B cell (primary cell): Measurements from ENCODE around the gene PTBP3.

Experiments used
- EZH2 ChIP-seq: IDR thresholded peaks from 2 replicates; pipeline ENCODE4 v1.6.1; 2012; ENCODE audit warnings: borderline replicate concordance, low read depth, mild to moderate bottlenecking, moderate library complexity, low read length; ENCODE audit not compliant: insufficient read depth, poor library complexity, severe bottlenecking
- TF ChIP-seq, protein P1 (sequence below): fragments of 200-600 bp; IDR thresholded peaks from one replicate; pipeline ENCODE4 v1.8.0; 2022; ENCODE audit warnings: antibody characterized with exemption, mild to moderate bottlenecking

DNA sequence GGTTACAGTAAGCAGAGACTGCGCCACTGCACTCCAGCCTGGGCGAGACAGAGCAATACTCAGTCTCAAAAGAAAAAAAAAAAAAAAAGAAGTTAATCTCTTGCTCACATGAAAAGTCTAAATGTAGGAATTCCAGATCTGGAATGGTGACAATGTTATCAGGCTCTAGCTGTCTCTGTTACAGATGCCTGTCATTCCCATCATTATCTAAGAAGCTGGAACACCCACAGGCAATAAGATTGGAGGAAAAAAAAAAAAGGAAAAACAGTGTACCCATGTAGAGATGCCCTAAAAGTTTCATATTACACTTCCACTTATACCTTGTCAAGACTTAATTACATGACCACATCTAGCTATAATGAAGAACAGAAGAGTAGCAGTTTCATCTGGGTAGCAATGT, 38.2 kb downstream of the PTBP3 start:
- TF ChIP-seq, protein P1, sequence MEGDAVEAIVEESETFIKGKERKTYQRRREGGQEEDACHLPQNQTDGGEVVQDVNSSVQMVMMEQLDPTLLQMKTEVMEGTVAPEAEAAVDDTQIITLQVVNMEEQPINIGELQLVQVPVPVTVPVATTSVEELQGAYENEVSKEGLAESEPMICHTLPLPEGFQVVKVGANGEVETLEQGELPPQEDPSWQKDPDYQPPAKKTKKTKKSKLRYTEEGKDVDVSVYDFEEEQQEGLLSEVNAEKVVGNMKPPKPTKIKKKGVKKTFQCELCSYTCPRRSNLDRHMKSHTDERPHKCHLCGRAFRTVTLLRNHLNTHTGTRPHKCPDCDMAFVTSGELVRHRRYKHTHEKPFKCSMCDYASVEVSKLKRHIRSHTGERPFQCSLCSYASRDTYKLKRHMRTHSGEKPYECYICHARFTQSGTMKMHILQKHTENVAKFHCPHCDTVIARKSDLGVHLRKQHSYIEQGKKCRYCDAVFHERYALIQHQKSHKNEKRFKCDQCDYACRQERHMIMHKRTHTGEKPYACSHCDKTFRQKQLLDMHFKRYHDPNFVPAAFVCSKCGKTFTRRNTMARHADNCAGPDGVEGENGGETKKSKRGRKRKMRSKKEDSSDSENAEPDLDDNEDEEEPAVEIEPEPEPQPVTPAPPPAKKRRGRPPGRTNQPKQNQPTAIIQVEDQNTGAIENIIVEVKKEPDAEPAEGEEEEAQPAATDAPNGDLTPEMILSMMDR, result no peak
- TF ChIP-seq EZH2, result no peak
